ENCODE results near the gene CAMLG.
"Not testable (repeated sequence)": the region's sequence is repeated elsewhere in the genome, so short reads cannot be mapped to it uniquely, and the experiment has no call there.

CAMLG gene

DNA sequence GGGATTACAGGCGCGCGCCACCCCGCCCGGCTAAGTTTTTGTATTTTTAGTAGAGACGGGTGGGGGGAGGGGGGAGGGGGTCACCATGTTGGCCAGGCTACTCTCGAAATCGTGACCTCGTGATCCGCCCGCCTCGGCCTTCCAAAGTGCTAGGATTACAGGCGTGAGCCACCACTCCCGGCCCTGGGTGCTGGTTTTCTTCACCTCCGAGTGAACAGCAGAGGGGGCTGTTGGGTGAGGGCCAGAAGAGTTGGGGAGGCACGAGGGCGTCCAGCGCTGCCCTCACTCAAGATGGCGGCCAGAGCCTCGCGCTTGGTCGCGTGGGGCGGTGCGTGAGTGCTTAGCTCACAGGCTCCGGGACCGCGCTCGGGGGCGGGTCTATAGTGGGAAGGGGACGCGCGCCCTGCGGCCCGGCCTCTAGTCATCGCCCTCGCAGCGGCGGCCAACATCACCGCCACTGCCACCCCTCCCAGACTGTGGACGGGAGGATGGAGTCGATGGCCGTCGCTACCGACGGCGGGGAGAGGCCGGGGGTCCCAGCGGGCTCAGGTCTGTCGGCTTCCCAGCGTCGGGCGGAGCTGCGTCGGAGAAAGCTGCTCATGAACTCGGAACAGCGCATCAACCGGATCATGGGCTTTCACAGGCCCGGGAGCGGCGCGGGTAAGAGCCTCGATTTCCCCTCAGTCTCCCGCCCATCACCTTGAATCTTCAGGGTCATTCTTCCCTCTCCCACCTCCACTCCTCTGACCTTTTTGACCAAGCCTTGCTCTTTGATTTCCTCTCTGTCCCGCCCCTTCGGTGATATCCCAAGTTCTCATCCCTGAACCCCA is at the start of gene CAMLG:
TSS of gene CAMLG (plus strand) at position 416 of the 830 bp plus-strand sequence. CDS start at position 489, 73 bp downstream.
- TF ChIP-seq, protein P1, sequence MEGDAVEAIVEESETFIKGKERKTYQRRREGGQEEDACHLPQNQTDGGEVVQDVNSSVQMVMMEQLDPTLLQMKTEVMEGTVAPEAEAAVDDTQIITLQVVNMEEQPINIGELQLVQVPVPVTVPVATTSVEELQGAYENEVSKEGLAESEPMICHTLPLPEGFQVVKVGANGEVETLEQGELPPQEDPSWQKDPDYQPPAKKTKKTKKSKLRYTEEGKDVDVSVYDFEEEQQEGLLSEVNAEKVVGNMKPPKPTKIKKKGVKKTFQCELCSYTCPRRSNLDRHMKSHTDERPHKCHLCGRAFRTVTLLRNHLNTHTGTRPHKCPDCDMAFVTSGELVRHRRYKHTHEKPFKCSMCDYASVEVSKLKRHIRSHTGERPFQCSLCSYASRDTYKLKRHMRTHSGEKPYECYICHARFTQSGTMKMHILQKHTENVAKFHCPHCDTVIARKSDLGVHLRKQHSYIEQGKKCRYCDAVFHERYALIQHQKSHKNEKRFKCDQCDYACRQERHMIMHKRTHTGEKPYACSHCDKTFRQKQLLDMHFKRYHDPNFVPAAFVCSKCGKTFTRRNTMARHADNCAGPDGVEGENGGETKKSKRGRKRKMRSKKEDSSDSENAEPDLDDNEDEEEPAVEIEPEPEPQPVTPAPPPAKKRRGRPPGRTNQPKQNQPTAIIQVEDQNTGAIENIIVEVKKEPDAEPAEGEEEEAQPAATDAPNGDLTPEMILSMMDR (IDR thresholded peaks at IDR 0.05; ENCODE audit: extremely low read depth, missing control alignments), result peak; percentile 62

DNA sequence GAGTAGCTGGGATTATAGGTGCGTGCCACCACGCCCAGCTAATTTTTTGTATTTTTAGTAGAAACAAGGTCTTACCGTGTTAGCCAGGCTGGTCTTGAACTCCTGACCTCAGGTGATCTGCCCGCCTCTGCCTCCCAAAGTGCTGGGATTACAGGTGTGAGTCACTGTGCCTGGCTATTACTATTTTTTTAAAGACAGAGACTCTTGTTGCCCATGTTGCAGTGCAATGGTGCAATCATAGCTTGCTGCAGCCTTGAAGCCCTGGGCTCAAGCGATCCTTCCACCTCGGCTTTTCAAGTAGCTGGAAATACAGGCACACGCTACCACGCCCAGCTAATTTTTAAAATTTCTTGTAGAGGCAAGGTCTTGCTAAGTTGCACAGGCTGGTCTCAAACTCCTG is 48.2 kb upstream of the CAMLG start:
- DNase-seq (ENCODE audit: low spot score), result not testable (repeated sequence)

More for the DNA sequence above, at the start of gene CAMLG:
- peak; percentile 91 for DNase-seq (ENCODE audit: low spot score)

DNA sequence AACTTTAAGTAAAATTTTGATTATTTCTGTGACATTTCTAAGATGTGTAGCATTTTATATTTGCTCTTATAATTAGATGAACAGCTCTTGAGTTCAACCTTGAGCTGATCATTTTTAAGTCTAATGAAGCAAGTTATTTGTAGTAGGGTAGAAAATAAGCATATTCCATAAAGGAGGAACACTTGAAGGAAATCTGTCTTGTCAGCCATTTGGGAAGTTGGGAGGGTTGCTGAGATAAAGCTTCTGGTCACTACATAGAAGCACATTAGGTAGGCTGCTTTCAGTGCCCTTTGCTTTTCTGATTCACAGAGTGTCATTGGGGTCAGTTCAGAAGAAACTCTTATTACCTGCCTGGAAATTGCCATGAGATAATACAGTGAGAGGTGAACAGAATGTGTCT is 45.6 kb upstream of the CAMLG start:
- TF ChIP-seq, protein P1 (IDR thresholded peaks at IDR 0.05; ENCODE audit: extremely low read depth, missing control alignments), result no peak

DNA sequence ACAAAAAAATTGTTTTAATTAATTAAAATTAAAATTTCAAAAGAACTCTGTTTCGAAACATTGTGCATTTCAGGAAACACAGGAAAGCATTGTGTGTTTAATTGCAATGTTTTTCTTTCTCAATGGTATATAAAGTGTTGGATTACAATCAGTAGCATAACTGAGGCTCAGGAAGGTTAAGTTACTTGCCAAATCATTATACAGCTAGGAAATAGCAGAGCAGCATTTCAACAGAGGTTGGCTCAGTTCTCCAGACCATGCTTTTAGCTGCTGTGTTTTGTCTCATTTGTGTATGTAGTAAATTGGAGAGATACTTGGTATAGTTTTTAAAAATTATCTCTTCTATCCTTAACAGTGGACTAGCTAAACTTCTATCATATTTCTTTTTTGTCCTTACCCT is 30.0 kb upstream of the CAMLG start:
- no peak for DNase-seq (ENCODE audit: low spot score)
- TF ChIP-seq, protein P1 (IDR thresholded peaks at IDR 0.05; ENCODE audit: extremely low read depth, missing control alignments), result no peak

More for the DNA sequence above, 45.6 kb upstream of the CAMLG start:
- no peak for DNase-seq (ENCODE audit: low spot score)

DNA sequence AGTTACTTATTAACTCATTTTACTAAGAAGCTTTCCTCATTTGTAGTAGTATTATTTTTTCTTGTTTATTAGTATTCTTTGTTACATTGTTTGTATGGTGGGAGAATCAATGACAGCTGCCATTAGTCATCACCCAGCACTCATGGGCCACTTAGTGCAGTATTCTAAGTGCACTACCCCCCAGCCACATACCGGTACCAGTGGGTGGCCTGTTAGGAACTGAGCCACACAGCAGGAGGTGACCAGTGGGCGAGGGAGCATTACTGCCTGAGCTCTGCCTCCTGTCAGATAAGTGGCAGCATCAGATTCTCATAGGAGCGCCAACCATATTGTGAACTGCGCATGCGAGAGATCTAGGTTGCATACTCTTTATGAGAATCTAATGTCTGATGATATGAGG is 24.2 kb upstream of the CAMLG start:
- TF ChIP-seq, protein P1 (IDR thresholded peaks at IDR 0.05; ENCODE audit: extremely low read depth, missing control alignments), result no peak
- no peak for DNase-seq (ENCODE audit: low spot score)

DNA sequence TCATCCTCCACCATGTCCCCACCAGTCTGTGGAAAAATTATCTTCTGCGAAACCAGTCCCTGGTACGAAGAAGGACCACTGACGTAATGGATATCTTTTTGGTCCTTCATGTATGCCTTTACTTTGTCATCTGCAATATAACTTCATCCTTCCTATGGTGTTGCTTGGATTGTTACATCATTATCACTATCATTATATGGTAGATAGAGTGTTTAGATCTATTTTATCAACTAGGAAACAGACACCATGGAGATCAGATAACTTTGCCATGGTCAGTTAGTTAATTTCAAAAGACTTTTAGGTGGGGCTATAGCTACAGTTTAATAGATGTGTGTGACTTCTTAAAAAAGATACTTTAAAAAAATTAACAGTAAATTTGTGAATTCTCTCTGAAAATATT is 23.8 kb upstream of the CAMLG start:
- DNase-seq (ENCODE audit: low spot score), result no peak
- TF ChIP-seq, protein P1 (IDR thresholded peaks at IDR 0.05; ENCODE audit: extremely low read depth, missing control alignments), result no peak

DNA sequence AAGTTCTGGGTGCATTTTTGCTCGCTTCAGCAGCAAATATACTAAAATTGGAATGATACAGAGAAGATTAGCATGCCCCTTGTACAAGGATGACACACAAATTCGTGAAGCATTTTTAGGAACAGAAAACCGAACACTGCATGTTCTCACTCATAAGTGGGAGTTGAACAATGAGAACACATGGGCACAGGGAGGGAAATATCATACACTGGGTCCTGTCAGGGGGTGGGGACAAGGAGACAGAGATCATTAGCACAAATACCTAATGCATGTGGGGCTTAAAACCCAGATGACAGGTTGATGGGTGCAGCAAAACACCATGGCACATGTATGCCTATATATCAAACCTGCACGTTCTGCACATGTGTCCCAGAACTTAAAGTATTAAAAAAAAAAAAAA is 22.9 kb upstream of the CAMLG start:
- DNase-seq (ENCODE audit: low spot score), result not testable (repeated sequence)

DNA sequence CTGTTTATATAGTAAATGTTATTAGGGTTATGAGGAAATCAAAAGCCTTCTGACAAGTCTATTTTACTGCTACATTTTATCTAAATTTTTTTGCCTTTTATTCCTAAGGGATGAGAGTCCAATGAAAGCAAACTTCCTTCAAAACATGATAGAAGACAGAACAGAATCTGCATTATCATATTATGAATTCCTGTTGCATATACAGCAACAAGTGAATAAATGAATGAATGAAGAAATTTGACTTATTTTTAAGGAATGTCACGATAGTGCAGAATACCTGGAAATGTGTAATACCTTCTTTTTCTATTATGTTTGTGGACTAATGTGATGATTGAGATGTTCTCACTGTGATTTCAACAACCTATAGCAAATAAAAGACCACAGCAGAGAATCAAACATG is 13.5 kb upstream of the CAMLG start:
- TF ChIP-seq, protein P1 (IDR thresholded peaks at IDR 0.05; ENCODE audit: extremely low read depth, missing control alignments), result no peak
- no peak for DNase-seq (ENCODE audit: low spot score)
